ENCODE results near the gene CAP2. TPM values are rescaled to one million over a fixed set of nuclear protein-coding genes. Genes with fewer than 3 reads are reported as not detected.

Gene CAP2
- total RNA-seq, 4 donors from 2014 or later = 4.8 to 10.1 (median 7.8) TPM

DNA sequence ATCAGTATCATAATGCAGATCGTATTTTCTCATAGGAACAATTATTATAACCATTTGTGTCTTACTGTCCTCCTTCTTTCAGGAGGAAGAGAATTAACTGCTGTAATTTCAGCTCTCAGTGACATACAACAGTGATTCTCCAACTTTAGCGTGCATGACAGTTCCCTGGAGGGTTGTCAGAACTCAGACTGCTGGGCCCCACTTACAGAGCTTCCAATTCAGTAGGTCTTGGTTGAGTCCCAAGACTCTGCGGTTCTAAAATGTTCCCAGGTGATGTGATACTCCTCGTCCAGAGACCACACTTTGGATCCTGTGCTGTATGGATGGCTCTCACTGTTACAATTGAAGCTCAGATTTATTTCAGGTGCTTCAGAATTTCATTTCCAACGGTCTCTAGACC lies 72.8 kb downstream of the CAP2 start:
- in situ Hi-C loops (cut with MboI; ENCODE audit: low pct_ligation_motif_present in 1 of 4, low pct_unique_long_range_greater_than_20kb in 1 of 4, low sequenced_read_pairs in 3 of 4) (no loop called here), intact Hi-C loops (cut with DNase I; ENCODE audit: low total_unique reads) (no loop called here)
- H3K9me3 ChIP-seq = no peaks in the 10 kb centered on the region
- 58 to 81% methylated on average over 5 of the region's 5 CpGs for WGBS, 2 donors (ENCODE audit: low coverage in 1 of 2)
- peaks cover 0 to 21% (median 8%) of the 10 kb centered on the region in 4 donors for H3K4me1 ChIP-seq
- no peak for DNase-seq
- no peak overlapping the region for H3K27ac ChIP-seq
- no peaks in the 10 kb centered on the region for H3K27me3 ChIP-seq
- H3K36me3 ChIP-seq = no peaks in the 10 kb centered on the region
- no peak overlapping the region for H3K4me3 ChIP-seq
- TF ChIP-seq EP300 (IDR thresholded peaks at IDR 0.05; ENCODE audit: low read depth) (no peak), POLR2A (IDR thresholded peaks at IDR 0.05) (no peak), POLR2AphosphoS5 (IDR thresholded peaks at IDR 0.05) (no peak)
- TF ChIP-seq, protein P1, sequence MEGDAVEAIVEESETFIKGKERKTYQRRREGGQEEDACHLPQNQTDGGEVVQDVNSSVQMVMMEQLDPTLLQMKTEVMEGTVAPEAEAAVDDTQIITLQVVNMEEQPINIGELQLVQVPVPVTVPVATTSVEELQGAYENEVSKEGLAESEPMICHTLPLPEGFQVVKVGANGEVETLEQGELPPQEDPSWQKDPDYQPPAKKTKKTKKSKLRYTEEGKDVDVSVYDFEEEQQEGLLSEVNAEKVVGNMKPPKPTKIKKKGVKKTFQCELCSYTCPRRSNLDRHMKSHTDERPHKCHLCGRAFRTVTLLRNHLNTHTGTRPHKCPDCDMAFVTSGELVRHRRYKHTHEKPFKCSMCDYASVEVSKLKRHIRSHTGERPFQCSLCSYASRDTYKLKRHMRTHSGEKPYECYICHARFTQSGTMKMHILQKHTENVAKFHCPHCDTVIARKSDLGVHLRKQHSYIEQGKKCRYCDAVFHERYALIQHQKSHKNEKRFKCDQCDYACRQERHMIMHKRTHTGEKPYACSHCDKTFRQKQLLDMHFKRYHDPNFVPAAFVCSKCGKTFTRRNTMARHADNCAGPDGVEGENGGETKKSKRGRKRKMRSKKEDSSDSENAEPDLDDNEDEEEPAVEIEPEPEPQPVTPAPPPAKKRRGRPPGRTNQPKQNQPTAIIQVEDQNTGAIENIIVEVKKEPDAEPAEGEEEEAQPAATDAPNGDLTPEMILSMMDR (IDR thresholded peaks at IDR 0.05) = no peak

DNA sequence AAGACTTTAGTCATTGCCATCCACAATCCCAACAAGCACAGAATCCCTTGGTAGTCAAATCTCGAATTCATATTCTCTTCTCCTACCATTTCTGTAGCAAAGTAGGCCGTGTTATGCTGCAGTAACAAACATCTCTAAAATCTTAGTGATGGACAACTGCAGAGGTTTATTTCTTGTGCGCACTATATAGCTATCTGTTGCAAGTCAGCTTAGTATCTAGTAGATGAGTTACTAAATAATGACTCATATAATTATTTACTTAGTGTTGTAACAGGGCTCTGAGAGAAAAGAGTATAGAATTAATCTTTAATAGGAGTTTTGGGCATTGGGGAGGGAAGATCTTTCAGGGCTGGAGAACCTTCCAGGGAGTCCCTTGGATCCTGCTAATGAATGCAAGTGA lies 73.3 kb downstream of the CAP2 start:
- no peak for DNase-seq

DNA sequence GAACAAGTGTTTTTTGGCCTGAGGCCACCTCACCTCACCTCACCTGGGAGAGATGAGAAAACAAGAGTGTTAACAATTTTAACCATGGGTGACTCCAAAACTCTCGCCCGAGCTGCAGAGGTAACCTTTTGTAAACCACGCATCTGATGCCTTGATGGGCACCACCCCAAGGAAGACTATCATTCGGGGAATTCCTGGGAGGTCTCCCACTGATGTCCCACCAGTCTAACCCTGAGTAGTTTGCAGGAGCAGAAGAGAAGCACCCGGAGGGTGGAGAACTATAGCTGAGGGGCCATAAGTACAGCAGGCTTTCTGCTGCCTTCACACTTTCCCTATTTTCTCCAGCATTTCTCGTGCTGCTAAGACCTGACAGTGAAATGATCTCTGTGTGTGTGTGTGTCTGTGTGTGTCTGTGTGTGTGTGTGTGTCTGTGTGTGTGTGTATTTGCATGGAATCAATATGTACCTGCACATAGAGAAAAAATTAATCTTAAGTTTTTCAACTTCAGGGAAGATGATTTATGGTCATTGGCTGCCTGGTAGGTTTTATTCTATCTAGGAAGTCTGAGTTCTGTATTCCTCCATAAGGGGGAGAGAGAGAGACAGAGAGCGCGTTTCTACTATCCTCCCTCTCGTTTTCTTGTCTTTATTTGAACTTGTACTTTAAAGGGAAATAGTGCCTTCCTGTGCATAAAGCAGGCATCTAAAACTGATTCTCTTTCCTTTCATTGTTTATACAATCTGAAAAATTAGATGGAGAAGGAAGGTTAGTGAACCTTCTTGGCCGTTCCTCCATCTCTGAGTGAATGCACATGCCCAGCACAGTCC lies 75.8 kb downstream of the CAP2 start:
- H3K9me3 ChIP-seq = no peaks in the 10 kb centered on the region
- TF ChIP-seq, protein P1 (IDR thresholded peaks at IDR 0.05) = peak in 4 of 5 experiments; percentile 17 to 60 (median 30)
- no peak for TF ChIP-seq POLR2A (IDR thresholded peaks at IDR 0.05)
- H3K27me3 ChIP-seq = no peaks in the 10 kb centered on the region
- H3K27ac ChIP-seq = peak overlapping the region; percentile 53 to 85 (median 71)
- intact Hi-C loops (cut with DNase I; ENCODE audit: low total_unique reads) = no loop called here
- DNase-seq = no peak
- H3K4me3 ChIP-seq = no peak overlapping the region
- in situ Hi-C loops (cut with MboI; ENCODE audit: low pct_ligation_motif_present in 1 of 4, low pct_unique_long_range_greater_than_20kb in 1 of 4, low sequenced_read_pairs in 3 of 4) = no loop called here
- no peaks in the 10 kb centered on the region for H3K36me3 ChIP-seq
- WGBS, 2 donors (ENCODE audit: low coverage in 1 of 2) = 54 to 77% methylated on average over 6 to 10 of the region's 10 CpGs
- peaks cover 18 to 43% (median 24%) of the 10 kb centered on the region in 4 donors for H3K4me1 ChIP-seq

More for the DNA sequence above, 73.3 kb downstream of the CAP2 start:
- no peaks in the 10 kb centered on the region for H3K36me3 ChIP-seq
- intact Hi-C loops (cut with DNase I; ENCODE audit: low total_unique reads) (no loop called here), in situ Hi-C loops (cut with MboI; ENCODE audit: low pct_ligation_motif_present in 1 of 4, low pct_unique_long_range_greater_than_20kb in 1 of 4, low sequenced_read_pairs in 3 of 4) (no loop called here)
- no peak overlapping the region for H3K27ac ChIP-seq
- no peaks in the 10 kb centered on the region for H3K9me3 ChIP-seq
- TF ChIP-seq POLR2AphosphoS5 (IDR thresholded peaks at IDR 0.05) (no peak), EP300 (IDR thresholded peaks at IDR 0.05; ENCODE audit: low read depth) (no peak), POLR2A (IDR thresholded peaks at IDR 0.05) (no peak)
- TF ChIP-seq, protein P1 (IDR thresholded peaks at IDR 0.05) = no peak
- no peaks in the 10 kb centered on the region for H3K27me3 ChIP-seq
- 72 to 87% methylated on average over 2 to 3 of the region's 3 CpGs for WGBS, 2 donors (ENCODE audit: low coverage in 1 of 2)
- peaks cover 0 to 26% (median 10%) of the 10 kb centered on the region in 4 donors for H3K4me1 ChIP-seq
- no peak overlapping the region for H3K4me3 ChIP-seq

DNA sequence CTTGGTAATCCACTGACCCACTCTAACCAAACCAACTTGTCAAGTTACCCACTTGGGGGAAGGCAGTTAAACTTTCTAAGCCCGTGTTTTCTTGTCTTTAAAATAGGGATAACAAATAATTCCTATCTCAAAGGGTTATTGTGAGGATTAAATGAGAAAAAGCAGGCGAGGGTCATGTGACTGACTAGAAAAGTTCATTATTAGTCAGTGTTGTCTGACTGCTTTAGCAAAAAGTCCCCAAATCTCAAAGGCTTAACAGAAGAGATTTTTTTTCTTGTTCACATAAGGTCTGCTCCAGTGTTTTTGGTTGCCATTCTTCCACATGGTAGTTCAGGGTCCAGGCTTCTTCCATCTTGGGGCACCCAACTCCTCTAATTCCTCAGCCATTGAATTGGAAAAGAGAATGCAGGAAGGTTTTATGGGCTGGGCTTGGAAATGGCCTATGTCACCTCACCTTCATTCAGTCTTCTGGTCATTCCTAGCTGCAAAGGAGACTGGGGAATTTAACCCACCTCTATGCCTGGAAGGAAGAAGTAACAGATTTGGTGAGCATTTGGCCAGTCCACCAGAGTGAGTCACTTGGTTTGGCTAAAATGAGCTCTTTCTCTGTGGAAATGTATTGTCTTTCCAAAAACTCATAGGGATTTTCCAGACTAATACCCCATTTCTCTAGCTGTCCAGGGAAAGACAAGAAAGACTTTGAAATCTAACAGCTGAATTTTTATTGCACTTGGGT lies 77.0 kb downstream of the CAP2 start:
- no peak for TF ChIP-seq EP300 (IDR thresholded peaks at IDR 0.05; ENCODE audit: low read depth)
- no peak for TF ChIP-seq POLR2AphosphoS5 (IDR thresholded peaks at IDR 0.05)
- TF ChIP-seq, protein P1 (IDR thresholded peaks at IDR 0.05) = no peak
- no peak for TF ChIP-seq POLR2A (IDR thresholded peaks at IDR 0.05)
- Histone ChIP-seq H3K4me1 (peaks cover 18 to 49% (median 24%) of the 10 kb centered on the region in 4 donors), H3K27me3 (no peaks in the 10 kb centered on the region), H3K36me3 (no peaks in the 10 kb centered on the region), H3K4me3 (no peak overlapping the region), H3K27ac (peak overlapping the region; percentile 53 to 85 (median 71)), H3K9me3 (no peaks in the 10 kb centered on the region)
- intact Hi-C loops (cut with DNase I; ENCODE audit: low total_unique reads) (loop anchor here (10.0 kb wide), 1 partner anchor 114 kb away; no protein-coding TSS in a partner anchor), in situ Hi-C loops (cut with MboI; ENCODE audit: low pct_ligation_motif_present in 1 of 4, low pct_unique_long_range_greater_than_20kb in 1 of 4, low sequenced_read_pairs in 3 of 4) (no loop called here)
- DNase-seq = no peak
- WGBS, 2 donors (ENCODE audit: low coverage in 1 of 2) = 50 to 66% methylated on average over 2 of the region's 2 CpGs

Data from transverse colon (tissue), 4 donors.